Urothelium cell line (cell line): ENCODE measurements around the gene ACOXL.

Experiments
- DNase-seq: peaks from one replicate; pipeline ENCODE4 v3.0.0; 2011; ENCODE audit warnings: low spot score, mixed read lengths
- FAIRE-seq: peaks from 2 replicates; lab custom pipeline; 2011; peaks lifted over from hg19 to GRCh38; lab: Jason Lieb, UNC

Gene ACOXL

GRCh38 chr2:110904779-110905148, 172.4 kb downstream of the ACOXL start:
- DNase-seq (no peak), FAIRE-seq (no peak)

- DNase-seq = no peak
- no peak for FAIRE-seq
Observed at GRCh38 chr2:110905217-110905616, 172.8 kb downstream of the ACOXL start.

- DNase-seq (no peak), FAIRE-seq (no peak)
Observed at GRCh38 chr2:110906613-110907298, 174.4 kb downstream of the ACOXL start.

- FAIRE-seq (no peak), DNase-seq (no peak)
Observed at GRCh38 chr2:110909501-110909900, 177.1 kb downstream of the ACOXL start.

- FAIRE-seq (no peak), DNase-seq (no peak)
Observed at GRCh38 chr2:110910423-110910822, 178.1 kb downstream of the ACOXL start.

GRCh38 chr2:110919738-110920137, 187.4 kb downstream of the ACOXL start:
- FAIRE-seq (no peak), DNase-seq (no peak)

- FAIRE-seq (no peak), DNase-seq (no peak)
Observed at GRCh38 chr2:110925479-110925878, 193.1 kb downstream of the ACOXL start.

- no peak for FAIRE-seq
- DNase-seq = no peak
Observed at GRCh38 chr2:110927526-110927925, 195.2 kb downstream of the ACOXL start.

- FAIRE-seq (no peak), DNase-seq (no peak)
Observed at GRCh38 chr2:110929528-110929927, 197.2 kb downstream of the ACOXL start.

GRCh38 chr2:110931648-110932047, 199.3 kb downstream of the ACOXL start:
- DNase-seq (no peak), FAIRE-seq (no peak)

- DNase-seq (no peak), FAIRE-seq (peak; percentile 52)
Observed at GRCh38 chr2:110933420-110933819, 201.0 kb downstream of the ACOXL start.

- FAIRE-seq = no peak
Observed at GRCh38 chr2:110934948-110935347, 202.6 kb downstream of the ACOXL start.

GRCh38 chr2:110940376-110940910, 208.1 kb downstream of the ACOXL start:
- DNase-seq = no peak
- FAIRE-seq = no peak

More at GRCh38 chr2:110934948-110935347, 202.6 kb downstream of the ACOXL start:
- no peak for DNase-seq

- FAIRE-seq (no peak), DNase-seq (no peak)
Observed at GRCh38 chr2:110941226-110941625, 208.9 kb downstream of the ACOXL start.

GRCh38 chr2:110943070-110943634, 210.8 kb downstream of the ACOXL start:
- DNase-seq (no peak), FAIRE-seq (no peak)

- DNase-seq = no peak
- no peak for FAIRE-seq
Observed at GRCh38 chr2:110946902-110947301, 214.5 kb downstream of the ACOXL start.

GRCh38 chr2:110948027-110948674, 215.8 kb downstream of the ACOXL start:
- FAIRE-seq (no peak), DNase-seq (no peak)

GRCh38 chr2:110950281-110950680, 217.9 kb downstream of the ACOXL start:
- no peak for FAIRE-seq
- no peak for DNase-seq

GRCh38 chr2:110955045-110955444, 222.7 kb downstream of the ACOXL start:
- FAIRE-seq = no peak
- DNase-seq = no peak

GRCh38 chr2:110955556-110955955, 223.2 kb downstream of the ACOXL start:
- DNase-seq = no peak
- no peak for FAIRE-seq

GRCh38 chr2:110957293-110957692, 224.9 kb downstream of the ACOXL start:
- DNase-seq (no peak), FAIRE-seq (peak; percentile 23)
